HG03354 (cell line): ENCODE results near the gene ZNF521.

ENCODE experiments used
- ATAC-seq: cut with Tn5 transposase; IDR thresholded peaks from one replicate; pipeline ENCODE4 v1.9.1; 2021; ENCODE audit warnings: mild to moderate bottlenecking; ENCODE audit not compliant: unreplicated experiment, poor library complexity, severe bottlenecking

The ZNF521 gene

GRCh38 chr18:25299426-25300300 lies 52.3 kb downstream of the ZNF521 start:
- ATAC-seq: no peak

DNA sequence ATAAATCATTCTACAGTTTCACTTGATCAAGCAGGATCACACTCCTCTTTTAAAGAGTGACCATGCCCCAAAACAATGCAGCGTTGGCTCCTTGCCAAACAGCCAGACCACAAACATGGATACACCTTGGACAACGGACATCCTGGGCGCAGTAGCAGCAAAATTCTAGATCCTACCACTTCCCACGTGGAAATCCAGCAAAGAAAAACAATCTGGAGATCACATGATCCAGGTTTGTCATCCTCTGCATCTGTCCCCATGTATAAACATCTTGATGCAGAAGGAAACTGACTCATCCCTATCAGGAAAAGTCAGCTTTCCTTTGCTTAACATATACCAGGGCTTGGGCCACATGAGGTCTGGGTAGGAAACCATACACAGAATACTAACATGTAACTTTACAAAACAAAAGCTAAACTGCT lies 53.1 kb downstream of the ZNF521 start:
- no peak for ATAC-seq

DNA sequence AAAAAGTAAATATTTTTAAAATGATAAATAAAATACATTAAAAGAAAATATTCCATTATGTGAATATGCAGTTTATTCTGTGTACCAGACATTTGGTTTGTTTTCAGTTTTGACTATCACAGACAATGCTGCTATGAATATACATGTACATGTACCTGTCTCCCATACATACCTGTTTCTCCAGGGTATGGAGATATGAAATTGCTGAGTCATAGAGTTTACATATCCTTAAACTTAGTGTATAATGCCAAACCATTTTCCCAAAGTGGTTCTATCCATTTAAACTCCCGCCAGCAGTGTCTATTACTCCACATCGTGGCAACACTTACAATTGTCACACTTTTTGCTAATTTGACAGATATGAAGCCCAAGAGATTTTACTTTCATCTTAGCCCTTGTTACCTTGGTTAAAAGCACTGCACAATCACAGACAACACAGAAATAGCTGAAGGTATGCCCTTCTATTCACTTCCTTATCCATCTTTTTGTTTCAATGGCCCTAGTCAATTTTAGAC lies 56.3 kb downstream of the ZNF521 start:
- ATAC-seq: no peak

DNA sequence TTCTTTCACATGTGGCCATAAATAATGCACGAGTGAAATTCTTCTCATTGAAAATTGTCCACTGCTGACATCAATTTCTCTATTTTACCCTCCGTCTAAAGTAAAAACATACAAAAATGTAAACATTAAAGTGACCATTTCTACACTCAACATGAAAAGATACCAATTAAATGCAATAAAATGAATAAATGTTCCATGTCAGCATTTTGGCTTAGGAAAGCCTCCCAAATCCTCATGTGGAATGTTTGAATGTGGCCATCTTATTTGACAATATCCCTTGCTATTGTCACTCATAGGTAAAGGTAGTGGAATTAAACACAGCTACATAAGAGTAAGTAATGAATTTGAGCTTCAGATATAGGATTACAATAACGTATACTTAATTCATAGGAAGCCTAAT lies 60.8 kb downstream of the ZNF521 start:
- no peak for ATAC-seq

- ATAC-seq: no peak
Observed at GRCh38 chr18:25289001-25289631, 62.9 kb downstream of the ZNF521 start.

- ATAC-seq: no peak
Observed at GRCh38 chr18:25288340-25288938, 63.5 kb downstream of the ZNF521 start.

GRCh38 chr18:25287106-25287505 lies 64.9 kb downstream of the ZNF521 start:
- ATAC-seq: no peak

GRCh38 chr18:25284861-25285550 lies 67.0 kb downstream of the ZNF521 start:
- no peak for ATAC-seq

GRCh38 chr18:25284281-25284680 lies 67.7 kb downstream of the ZNF521 start:
- no peak for ATAC-seq

DNA sequence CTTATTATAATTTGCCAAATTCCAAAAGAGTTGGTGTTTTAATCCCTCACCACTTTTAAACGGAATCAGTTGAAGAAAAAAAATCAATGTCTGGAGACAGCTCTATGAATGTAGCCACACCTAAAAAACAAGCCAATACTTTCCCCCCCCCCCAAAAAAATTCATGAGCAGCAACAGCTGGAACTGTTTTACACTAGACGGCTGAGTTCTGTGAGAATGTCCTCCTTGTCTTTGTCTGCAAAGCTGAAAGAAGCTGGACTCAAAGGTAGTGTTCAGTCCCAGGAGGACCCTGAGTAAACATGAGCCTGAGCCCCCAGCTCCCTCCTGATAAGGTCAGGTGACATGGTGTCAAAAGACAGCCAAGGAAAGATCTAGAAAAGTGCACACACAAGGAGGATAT lies 68.2 kb downstream of the ZNF521 start:
- no peak for ATAC-seq

- no peak for ATAC-seq
Observed at GRCh38 chr18:25282896-25283703, 68.9 kb downstream of the ZNF521 start.

GRCh38 chr18:25282282-25282681 lies 69.7 kb downstream of the ZNF521 start:
- ATAC-seq: no peak

DNA sequence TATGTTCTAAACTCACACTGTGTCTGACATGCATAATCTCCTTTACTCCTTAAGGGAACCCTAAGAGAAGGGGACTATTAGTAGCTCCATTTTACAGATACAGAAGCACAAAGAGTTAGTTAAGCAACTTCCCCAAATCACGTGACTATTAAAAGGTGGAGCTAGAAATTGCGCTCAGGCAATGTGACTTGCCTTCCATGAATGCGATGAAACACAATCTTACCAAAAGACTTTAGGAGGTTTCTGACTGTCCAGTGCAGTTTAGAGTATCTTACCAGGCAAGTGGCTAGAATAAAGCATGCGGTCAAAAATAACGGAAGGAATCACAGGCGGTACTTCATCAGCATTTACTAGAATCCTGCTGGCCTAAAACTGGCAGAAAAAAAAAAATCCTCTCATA lies 70.4 kb downstream of the ZNF521 start:
- ATAC-seq: no peak

DNA sequence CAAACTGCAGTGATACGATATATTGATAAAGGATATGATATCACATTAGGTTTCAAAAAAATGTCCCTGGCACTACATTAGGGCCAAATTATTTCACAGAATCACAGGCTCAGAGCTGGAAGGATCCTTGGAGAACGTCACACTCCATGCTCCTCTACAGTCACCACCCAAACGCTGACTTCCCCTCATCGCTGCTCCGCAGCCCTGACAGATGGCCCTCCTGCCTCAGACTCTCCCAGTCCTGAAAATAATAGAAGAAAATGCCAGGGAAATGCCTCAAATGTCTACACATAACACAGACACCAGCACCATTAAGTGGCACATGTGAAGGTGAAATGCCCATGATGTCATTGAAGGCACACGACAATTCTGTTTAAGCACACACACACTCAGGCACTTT lies 72.0 kb downstream of the ZNF521 start:
- ATAC-seq: no peak

- no peak for ATAC-seq
Observed at GRCh38 chr18:25279556-25279955, 72.4 kb downstream of the ZNF521 start.

GRCh38 chr18:25279133-25279532 lies 72.8 kb downstream of the ZNF521 start:
- no peak for ATAC-seq

DNA sequence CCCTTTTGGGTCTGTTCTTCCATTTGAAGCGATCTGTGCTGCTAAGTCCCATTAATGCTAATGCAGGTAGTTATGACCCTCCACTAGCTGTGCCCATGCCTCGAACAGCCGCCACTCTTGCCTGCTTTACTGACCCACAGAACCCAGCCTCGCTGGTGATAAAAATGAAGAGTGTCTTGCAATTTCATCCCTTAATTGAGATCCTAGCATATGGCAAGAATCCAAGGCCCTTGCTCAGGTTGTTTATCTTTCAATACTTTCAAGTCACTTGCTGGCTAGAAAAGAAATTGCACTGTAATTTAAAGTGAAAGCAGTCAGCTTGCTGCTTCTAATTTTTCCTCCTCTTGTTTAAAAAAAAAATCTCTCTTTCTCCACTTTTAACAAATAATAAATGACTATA lies 73.6 kb downstream of the ZNF521 start:
- ATAC-seq: no peak

GRCh38 chr18:25275412-25276001 lies 76.5 kb downstream of the ZNF521 start:
- ATAC-seq: no peak

- no peak for ATAC-seq
Observed at GRCh38 chr18:25274926-25275325, 77.0 kb downstream of the ZNF521 start.
